ENCODE measurements around the gene MNAT1. TPM values are rescaled to one million over a fixed set of nuclear protein-coding genes. Genes with fewer than 3 reads are reported as not detected.

The MNAT1 gene
- total RNA-seq, 1 donor from 2014 or later, result 25.5 TPM

DNA sequence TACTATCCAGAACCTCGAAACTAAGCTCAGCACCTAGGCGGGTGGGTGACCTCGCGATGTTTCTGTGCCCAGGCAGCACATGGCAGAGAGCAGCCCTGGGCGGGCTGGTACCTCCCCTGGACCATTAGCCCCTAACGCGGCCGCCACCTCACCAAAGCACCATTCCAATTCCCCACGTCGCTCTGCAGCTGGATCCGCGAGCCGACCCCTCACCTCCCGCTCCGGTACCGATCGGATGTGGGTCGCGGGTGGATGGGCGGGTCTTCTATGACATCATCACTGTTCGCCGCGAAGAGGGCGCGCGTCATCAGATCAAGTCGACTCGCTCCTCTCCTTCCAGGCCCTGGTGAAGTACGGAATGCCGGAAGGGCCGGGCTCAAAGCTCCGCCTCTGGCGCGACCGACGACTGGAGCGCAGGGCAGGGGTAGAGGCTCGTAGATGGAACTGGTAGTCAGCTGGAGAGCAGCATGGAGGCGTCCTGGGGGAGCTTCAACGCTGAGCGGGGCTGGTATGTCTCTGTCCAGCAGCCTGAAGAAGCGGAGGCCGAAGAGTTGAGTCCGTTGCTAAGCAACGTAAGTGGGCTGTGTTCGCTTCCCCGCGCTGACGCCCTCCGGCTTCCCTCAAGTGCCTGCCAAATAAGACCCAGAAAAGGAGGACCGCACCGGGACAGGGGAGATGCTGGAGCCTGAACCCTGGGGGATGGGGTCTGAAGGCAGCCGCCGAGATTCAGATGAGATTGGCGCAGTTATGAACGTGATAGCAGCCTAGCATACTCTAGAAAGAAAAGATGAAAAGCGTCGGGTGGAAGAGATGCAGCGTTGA lies 246.5 kb downstream of the MNAT1 start, which contains the start of the genes SLC38A6 and TRMT5:
Gene SLC38A6, plus strand, starts transcription at position 435 of the 822 bp plus-strand sequence. Its CDS starts 33 bp downstream, at position 468.
Gene TRMT5, minus strand, starts transcription at position 269 of the 822 bp plus-strand sequence. Its CDS starts 106 bp downstream, at position 163.
- Histone ChIP-seq H3K27ac (peak within 1 kb of the TSS; percentile 83), H3K4me1 (peaks cover 27% of the 10 kb centered on the region), H3K36me3 (no peaks in the 10 kb centered on the region), H3K9me3 (no peaks in the 10 kb centered on the region), H3K27me3 (no peaks in the 10 kb centered on the region), H3K4me3 (peak within 1 kb of the TSS; percentile 64)
- TF ChIP-seq, protein P1, sequence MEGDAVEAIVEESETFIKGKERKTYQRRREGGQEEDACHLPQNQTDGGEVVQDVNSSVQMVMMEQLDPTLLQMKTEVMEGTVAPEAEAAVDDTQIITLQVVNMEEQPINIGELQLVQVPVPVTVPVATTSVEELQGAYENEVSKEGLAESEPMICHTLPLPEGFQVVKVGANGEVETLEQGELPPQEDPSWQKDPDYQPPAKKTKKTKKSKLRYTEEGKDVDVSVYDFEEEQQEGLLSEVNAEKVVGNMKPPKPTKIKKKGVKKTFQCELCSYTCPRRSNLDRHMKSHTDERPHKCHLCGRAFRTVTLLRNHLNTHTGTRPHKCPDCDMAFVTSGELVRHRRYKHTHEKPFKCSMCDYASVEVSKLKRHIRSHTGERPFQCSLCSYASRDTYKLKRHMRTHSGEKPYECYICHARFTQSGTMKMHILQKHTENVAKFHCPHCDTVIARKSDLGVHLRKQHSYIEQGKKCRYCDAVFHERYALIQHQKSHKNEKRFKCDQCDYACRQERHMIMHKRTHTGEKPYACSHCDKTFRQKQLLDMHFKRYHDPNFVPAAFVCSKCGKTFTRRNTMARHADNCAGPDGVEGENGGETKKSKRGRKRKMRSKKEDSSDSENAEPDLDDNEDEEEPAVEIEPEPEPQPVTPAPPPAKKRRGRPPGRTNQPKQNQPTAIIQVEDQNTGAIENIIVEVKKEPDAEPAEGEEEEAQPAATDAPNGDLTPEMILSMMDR (IDR thresholded peaks at IDR 0.05), result no peak
- DNase-seq (peak; percentile 96), ATAC-seq (peak; percentile 98)
- intact Hi-C loops (cut with DNase I), result no loop called here

- peak overlapping the region; percentile 83 for H3K27ac ChIP-seq
- peaks cover 27% of the 10 kb centered on the region for H3K4me1 ChIP-seq
- H3K27me3 ChIP-seq, result no peaks in the 10 kb centered on the region
- H3K9me3 ChIP-seq, result no peaks in the 10 kb centered on the region
- H3K36me3 ChIP-seq, result no peaks in the 10 kb centered on the region
- ATAC-seq (peak; percentile 20), DNase-seq (no peak)
- H3K4me3 ChIP-seq, result peak overlapping the region; percentile 64
- TF ChIP-seq, protein P1 (IDR thresholded peaks at IDR 0.05), result no peak
- intact Hi-C loops (cut with DNase I), result no loop called here
Measured at GRCh38 chr14:60981633-60982455, 247.3 kb downstream of the MNAT1 start.

- H3K36me3 ChIP-seq, result peaks cover 8% of the 10 kb centered on the region
- TF ChIP-seq, protein P1 (IDR thresholded peaks at IDR 0.05), result no peak
- intact Hi-C loops (cut with DNase I), result no loop called here
- H3K4me3 ChIP-seq, result no peak overlapping the region
- H3K27ac ChIP-seq, result no peak overlapping the region
- ATAC-seq, result no peak
- no peaks in the 10 kb centered on the region for H3K9me3 ChIP-seq
- no peak for DNase-seq
- H3K4me1 ChIP-seq, result peaks cover 17% of the 10 kb centered on the region
- no peaks in the 10 kb centered on the region for H3K27me3 ChIP-seq
Measured at GRCh38 chr14:60984196-60984595, 249.6 kb downstream of the MNAT1 start.

DNA sequence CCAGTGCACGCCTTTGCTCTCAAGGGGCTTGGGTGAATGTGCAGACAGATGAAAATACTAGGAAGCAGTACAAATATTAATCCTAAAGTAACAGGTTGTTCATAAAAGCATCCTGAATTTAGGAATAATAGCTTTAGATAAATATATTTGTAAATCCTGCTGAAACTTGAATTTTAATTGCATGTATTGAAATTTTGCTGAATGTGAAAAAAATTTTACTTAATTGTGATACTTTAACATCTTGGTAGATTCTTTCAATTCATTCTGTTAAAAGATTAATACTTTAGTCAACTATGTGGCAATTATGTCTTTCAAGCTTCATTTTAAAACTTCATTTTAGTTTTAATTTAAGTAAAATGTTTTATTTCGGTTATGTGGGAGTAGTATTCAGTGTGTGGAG lies 251.9 kb downstream of the MNAT1 start:
- ATAC-seq (no peak), DNase-seq (no peak)
- TF ChIP-seq, protein P1 (IDR thresholded peaks at IDR 0.05), result no peak
- Histone ChIP-seq H3K27me3 (no peaks in the 10 kb centered on the region), H3K9me3 (no peaks in the 10 kb centered on the region), H3K4me3 (no peak overlapping the region), H3K27ac (no peak overlapping the region), H3K36me3 (peaks cover 18% of the 10 kb centered on the region), H3K4me1 (peaks cover 8% of the 10 kb centered on the region)
- intact Hi-C loops (cut with DNase I), result no loop called here

GRCh38 chr14:60989599-60989998 lies 255.0 kb downstream of the MNAT1 start:
- H3K27me3 ChIP-seq, result no peaks in the 10 kb centered on the region
- no peaks in the 10 kb centered on the region for H3K4me1 ChIP-seq
- peak; percentile 92 for ATAC-seq
- H3K27ac ChIP-seq, result no peak overlapping the region
- no peak overlapping the region for H3K4me3 ChIP-seq
- intact Hi-C loops (cut with DNase I), result no loop called here
- H3K36me3 ChIP-seq, result peaks cover 36% of the 10 kb centered on the region
- no peak for DNase-seq
- H3K9me3 ChIP-seq, result no peaks in the 10 kb centered on the region
- TF ChIP-seq, protein P1 (IDR thresholded peaks at IDR 0.05), result no peak

All from upper lobe of right lung (tissue), 1 donor.